ENCODE data around the gene ZNF569.

The ZNF569 gene

DNA sequence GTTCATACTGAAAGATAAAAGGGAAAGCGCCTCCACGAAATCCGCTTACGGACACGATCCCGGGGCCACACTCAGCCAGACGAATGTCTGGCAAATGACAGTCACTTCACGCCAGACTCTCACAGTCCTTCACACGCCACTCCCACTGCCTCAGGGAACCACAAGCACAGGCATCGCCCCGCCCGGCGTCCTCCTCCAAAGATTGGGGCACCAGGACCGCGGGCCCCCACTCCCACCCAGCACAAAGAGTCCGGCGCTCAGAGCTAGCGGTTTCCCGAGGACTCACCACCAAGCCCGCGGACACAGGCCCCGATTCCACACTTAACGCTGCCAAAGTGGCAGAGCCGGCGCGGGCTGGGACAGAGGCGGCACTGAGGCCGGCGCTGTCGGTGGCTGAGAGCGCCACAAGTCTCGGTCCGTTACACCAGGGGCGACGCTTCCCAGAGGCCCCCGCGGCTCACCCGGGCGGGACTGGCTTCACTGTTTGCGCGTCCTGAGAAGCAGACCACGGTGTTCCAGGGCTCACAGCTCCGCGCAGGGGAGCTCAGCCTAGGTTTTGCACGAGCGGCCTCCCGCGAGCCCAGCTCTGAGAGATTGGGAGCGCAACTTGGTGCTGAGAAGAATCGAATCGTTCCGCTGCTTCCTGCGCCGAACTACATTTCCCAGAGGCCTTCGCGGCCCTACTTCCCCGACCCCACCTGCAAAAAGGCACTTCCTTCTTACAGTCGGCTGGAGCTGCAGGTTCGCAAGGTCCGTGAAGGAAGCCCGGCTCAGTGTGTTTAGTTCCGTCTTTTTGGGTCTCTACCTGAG is at the start of gene ZNF569:
ZNF569 (minus strand) TSS at position 647 of the 810 bp plus-strand sequence. CDS start 22,523 bp downstream, outside the sequence.
- Histone ChIP-seq H3K4me1 (ENCODE audit: control insufficient read depth, insufficient read depth, low read length) (no peaks in the 10 kb centered on the region), H3K27me3 (ENCODE audit: control insufficient read depth, insufficient read depth, low read length) (no peaks in the 10 kb centered on the region), H3K4me3 (ENCODE audit: low read depth, low read length) (peak within 1 kb of the TSS; percentile 96), H3K36me3 (ENCODE audit: control insufficient read depth, insufficient read depth, low read length) (peaks cover 28% of the 10 kb centered on the region), H3K27ac (ENCODE audit: low read depth, low read length) (peak within 1 kb of the TSS; percentile 86), H3K9ac (ENCODE audit: low read depth, low read length) (peak within 1 kb of the TSS; percentile 44), H3K9me3 (ENCODE audit: control insufficient read depth, insufficient read depth, low read length) (peaks cover 8% of the 10 kb centered on the region)

DNA sequence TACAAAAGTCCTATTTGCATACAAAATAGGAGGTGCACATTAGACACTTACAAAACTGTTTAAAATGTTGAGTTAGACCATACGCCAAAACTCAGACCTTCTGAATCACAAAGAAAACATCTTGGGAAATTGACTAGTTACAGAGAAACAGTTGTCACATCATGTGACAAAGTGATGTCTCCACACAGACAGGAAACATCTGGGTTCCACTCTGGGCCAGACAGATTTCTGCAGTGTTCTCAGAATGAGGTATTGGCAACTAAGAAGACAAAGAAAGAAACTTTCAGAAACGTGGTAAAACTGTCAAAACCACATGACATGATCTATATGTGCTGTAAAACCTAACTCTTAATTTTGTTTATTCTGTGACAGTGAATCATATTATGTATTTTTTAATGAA is 46.2 kb upstream of the ZNF569 start:
- Histone ChIP-seq H3K27me3 (ENCODE audit: control insufficient read depth, insufficient read depth, low read length) (no peaks in the 10 kb centered on the region), H3K9ac (ENCODE audit: low read depth, low read length) (no peak overlapping the region), H3K4me3 (ENCODE audit: low read depth, low read length) (no peak overlapping the region), H3K9me3 (ENCODE audit: control insufficient read depth, insufficient read depth, low read length) (peaks cover 4% of the 10 kb centered on the region; the same call in 1 of the 2 replicates), H3K27ac (ENCODE audit: low read depth, low read length) (no peak overlapping the region), H3K36me3 (ENCODE audit: control insufficient read depth, insufficient read depth, low read length) (peaks cover 61% of the 10 kb centered on the region), H3K4me1 (ENCODE audit: control insufficient read depth, insufficient read depth, low read length) (no peaks in the 10 kb centered on the region)

DNA sequence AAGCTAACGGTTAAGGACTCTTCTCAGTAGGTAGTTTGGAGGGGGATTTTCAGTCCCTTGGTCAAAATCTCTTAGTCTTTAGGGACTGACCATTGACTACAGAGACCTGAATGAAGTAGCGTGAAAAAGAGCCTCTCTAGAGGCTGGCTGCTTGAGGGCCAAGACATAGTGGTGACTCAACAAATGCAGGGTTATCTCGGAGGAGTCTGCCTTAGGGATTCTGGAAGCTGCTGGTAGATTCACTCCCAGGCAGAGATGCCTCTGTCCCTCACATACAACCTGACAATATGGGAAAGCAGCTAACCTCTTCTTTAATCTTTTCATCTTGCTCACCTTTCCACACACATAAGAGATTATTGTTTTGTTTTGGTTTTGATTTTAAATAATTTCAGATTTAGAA is 44.6 kb upstream of the ZNF569 start:
- no peak overlapping the region for H3K9ac ChIP-seq (ENCODE audit: low read depth, low read length)
- no peaks in the 10 kb centered on the region for H3K9me3 ChIP-seq (ENCODE audit: control insufficient read depth, insufficient read depth, low read length)
- H3K36me3 ChIP-seq (ENCODE audit: control insufficient read depth, insufficient read depth, low read length): peaks cover 55% of the 10 kb centered on the region
- H3K27me3 ChIP-seq (ENCODE audit: control insufficient read depth, insufficient read depth, low read length): no peaks in the 10 kb centered on the region
- H3K27ac ChIP-seq (ENCODE audit: low read depth, low read length): no peak overlapping the region
- no peaks in the 10 kb centered on the region for H3K4me1 ChIP-seq (ENCODE audit: control insufficient read depth, insufficient read depth, low read length)
- no peak overlapping the region for H3K4me3 ChIP-seq (ENCODE audit: low read depth, low read length)

GRCh38 chr19:37511186-37511585 is 43.9 kb upstream of the ZNF569 start:
- Histone ChIP-seq H3K9me3 (ENCODE audit: control insufficient read depth, insufficient read depth, low read length) (no peaks in the 10 kb centered on the region), H3K27me3 (ENCODE audit: control insufficient read depth, insufficient read depth, low read length) (no peaks in the 10 kb centered on the region), H3K4me1 (ENCODE audit: control insufficient read depth, insufficient read depth, low read length) (no peaks in the 10 kb centered on the region), H3K36me3 (ENCODE audit: control insufficient read depth, insufficient read depth, low read length) (peaks cover 52% of the 10 kb centered on the region), H3K9ac (ENCODE audit: low read depth, low read length) (no peak overlapping the region), H3K27ac (ENCODE audit: low read depth, low read length) (no peak overlapping the region), H3K4me3 (ENCODE audit: low read depth, low read length) (no peak overlapping the region)

DNA sequence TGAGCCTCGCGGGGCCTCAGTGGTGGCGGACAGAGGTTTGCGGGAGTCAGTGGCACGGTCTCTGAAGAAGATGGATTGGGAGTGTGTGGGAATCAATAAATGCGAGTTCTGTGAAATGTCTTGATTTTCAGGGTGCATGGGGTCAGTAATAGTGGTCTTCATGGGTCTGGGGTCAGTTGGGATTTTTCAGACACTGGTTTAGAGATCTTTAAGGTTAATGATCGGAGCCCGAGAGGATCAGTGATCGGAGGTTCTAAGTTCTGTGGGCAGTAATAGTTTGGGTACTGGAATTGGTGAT is 39.9 kb upstream of the ZNF569 start:
- H3K9ac ChIP-seq (ENCODE audit: low read depth, low read length): peak overlapping the region; percentile 99
- H3K4me3 ChIP-seq (ENCODE audit: low read depth, low read length): peak overlapping the region; percentile 89
- H3K27ac ChIP-seq (ENCODE audit: low read depth, low read length): no peak overlapping the region

GRCh38 chr19:37506387-37507166 is 39.3 kb upstream of the ZNF569 start, which contains the start of gene ZNF793:
Gene ZNF793, plus strand, starts transcription at chr19:37506939. Its CDS starts 16,501 bp downstream, at chr19:37523440.
- peaks cover 22% of the 10 kb centered on the region for H3K36me3 ChIP-seq (ENCODE audit: control insufficient read depth, insufficient read depth, low read length)
- H3K27me3 ChIP-seq (ENCODE audit: control insufficient read depth, insufficient read depth, low read length): no peaks in the 10 kb centered on the region
- 0 out of 2 replicates have a peak, but pooled peaks cover 3% of the 10 kb centered on the region for H3K4me1 ChIP-seq (ENCODE audit: control insufficient read depth, insufficient read depth, low read length)
- H3K9ac ChIP-seq (ENCODE audit: low read depth, low read length): peak within 1 kb of the TSS; percentile 99
- H3K27ac ChIP-seq (ENCODE audit: low read depth, low read length): peak within 1 kb of the TSS; percentile 98
- H3K9me3 ChIP-seq (ENCODE audit: control insufficient read depth, insufficient read depth, low read length): no peaks in the 10 kb centered on the region; the same call in 1 of the 2 replicates
- peak within 1 kb of the TSS; percentile 89 for H3K4me3 ChIP-seq (ENCODE audit: low read depth, low read length)

More for the DNA sequence above, 39.9 kb upstream of the ZNF569 start:
- H3K36me3 ChIP-seq (ENCODE audit: control insufficient read depth, insufficient read depth, low read length): peaks cover 26% of the 10 kb centered on the region
- H3K27me3 ChIP-seq (ENCODE audit: control insufficient read depth, insufficient read depth, low read length): no peaks in the 10 kb centered on the region
- H3K9me3 ChIP-seq (ENCODE audit: control insufficient read depth, insufficient read depth, low read length): no peaks in the 10 kb centered on the region; the same call in 1 of the 2 replicates
- 0 out of 2 replicates have a peak, but pooled peaks cover 3% of the 10 kb centered on the region for H3K4me1 ChIP-seq (ENCODE audit: control insufficient read depth, insufficient read depth, low read length)

DNA sequence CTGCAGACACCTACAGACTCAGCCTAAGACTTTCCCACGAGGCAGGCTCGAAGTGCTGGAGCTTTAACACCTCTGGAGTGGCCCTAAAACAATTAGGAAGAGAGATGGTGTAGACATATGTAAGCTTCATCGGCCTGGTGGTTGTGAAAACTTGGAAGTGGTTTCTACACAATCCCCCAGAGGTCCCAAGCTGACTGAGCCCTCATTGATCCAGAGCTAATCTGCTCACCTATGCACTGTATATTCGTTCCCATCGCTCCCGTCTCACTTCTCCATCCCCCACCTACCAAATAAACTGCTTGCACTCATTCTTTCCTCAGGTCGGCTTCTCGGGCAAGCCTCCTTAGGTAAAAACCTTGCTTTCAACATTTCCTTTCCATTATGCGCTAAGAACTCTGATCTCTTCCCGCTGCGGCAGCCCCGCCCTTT is 38.7 kb upstream of the ZNF569 start:
- Histone ChIP-seq H3K27ac (ENCODE audit: low read depth, low read length) (peak overlapping the region; percentile 98), H3K9me3 (ENCODE audit: control insufficient read depth, insufficient read depth, low read length) (no peaks in the 10 kb centered on the region; the same call in 1 of the 2 replicates), H3K27me3 (ENCODE audit: control insufficient read depth, insufficient read depth, low read length) (no peaks in the 10 kb centered on the region), H3K36me3 (ENCODE audit: control insufficient read depth, insufficient read depth, low read length) (peaks cover 16% of the 10 kb centered on the region), H3K4me3 (ENCODE audit: low read depth, low read length) (peak overlapping the region; percentile 89), H3K4me1 (ENCODE audit: control insufficient read depth, insufficient read depth, low read length) (0 out of 2 replicates have a peak, but pooled peaks cover 3% of the 10 kb centered on the region), H3K9ac (ENCODE audit: low read depth, low read length) (peak overlapping the region; percentile 99)

- no peak overlapping the region for H3K4me3 ChIP-seq (ENCODE audit: low read depth, low read length)
- no peak overlapping the region for H3K27ac ChIP-seq (ENCODE audit: low read depth, low read length)
- no peaks in the 10 kb centered on the region for H3K4me1 ChIP-seq (ENCODE audit: control insufficient read depth, insufficient read depth, low read length)
- no peaks in the 10 kb centered on the region for H3K27me3 ChIP-seq (ENCODE audit: control insufficient read depth, insufficient read depth, low read length)
- H3K9me3 ChIP-seq (ENCODE audit: control insufficient read depth, insufficient read depth, low read length): peaks cover 54% of the 10 kb centered on the region
- H3K9ac ChIP-seq (ENCODE audit: low read depth, low read length): no peak overlapping the region
- no peaks in the 10 kb centered on the region for H3K36me3 ChIP-seq (ENCODE audit: control insufficient read depth, insufficient read depth, low read length)
Observed at GRCh38 chr19:37492213-37492612, 25.0 kb upstream of the ZNF569 start.

DNA sequence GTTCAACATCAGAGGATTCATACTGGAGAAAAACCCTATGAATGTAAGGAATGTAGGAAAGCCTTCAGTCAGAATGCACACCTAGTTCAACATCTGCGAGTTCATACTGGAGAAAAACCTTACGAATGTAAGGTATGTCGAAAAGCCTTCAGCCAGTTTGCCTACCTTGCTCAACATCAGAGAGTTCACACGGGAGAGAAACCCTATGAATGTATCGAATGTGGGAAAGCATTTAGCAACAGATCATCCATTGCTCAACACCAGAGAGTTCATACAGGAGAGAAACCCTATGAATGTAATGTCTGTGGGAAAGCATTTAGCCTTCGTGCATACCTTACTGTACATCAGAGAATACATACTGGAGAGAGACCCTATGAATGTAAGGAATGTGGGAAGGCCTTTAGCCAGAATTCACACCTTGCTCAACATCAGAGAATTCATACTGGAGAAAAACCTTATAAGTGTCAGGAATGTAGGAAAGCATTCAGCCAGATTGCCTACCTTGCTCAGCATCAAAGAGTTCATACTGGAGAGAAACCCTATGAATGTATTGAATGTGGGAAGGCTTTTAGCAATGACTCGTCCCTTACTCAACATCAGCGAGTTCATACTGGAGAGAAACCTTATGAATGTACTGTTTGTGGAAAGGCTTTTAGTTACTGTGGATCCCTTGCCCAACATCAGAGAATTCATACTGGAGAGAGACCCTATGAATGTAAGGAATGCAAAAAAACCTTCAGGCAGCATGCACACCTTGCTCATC is 17.3 kb upstream of the ZNF569 start:
- H3K9ac ChIP-seq (ENCODE audit: low read depth, low read length): no peak overlapping the region
- H3K9me3 ChIP-seq (ENCODE audit: control insufficient read depth, insufficient read depth, low read length): peaks cover 89% of the 10 kb centered on the region
- H3K4me3 ChIP-seq (ENCODE audit: low read depth, low read length): no peak overlapping the region
- no peaks in the 10 kb centered on the region for H3K27me3 ChIP-seq (ENCODE audit: control insufficient read depth, insufficient read depth, low read length)
- H3K27ac ChIP-seq (ENCODE audit: low read depth, low read length): no peak overlapping the region
- H3K4me1 ChIP-seq (ENCODE audit: control insufficient read depth, insufficient read depth, low read length): no peaks in the 10 kb centered on the region
- peaks cover 36% of the 10 kb centered on the region for H3K36me3 ChIP-seq (ENCODE audit: control insufficient read depth, insufficient read depth, low read length)

- peaks cover 8% of the 10 kb centered on the region for H3K9me3 ChIP-seq (ENCODE audit: control insufficient read depth, insufficient read depth, low read length)
- H3K4me1 ChIP-seq (ENCODE audit: control insufficient read depth, insufficient read depth, low read length): no peaks in the 10 kb centered on the region
- no peak overlapping the region for H3K9ac ChIP-seq (ENCODE audit: low read depth, low read length)
- H3K27ac ChIP-seq (ENCODE audit: low read depth, low read length): no peak overlapping the region
- H3K27me3 ChIP-seq (ENCODE audit: control insufficient read depth, insufficient read depth, low read length): no peaks in the 10 kb centered on the region
- peaks cover 19% of the 10 kb centered on the region for H3K36me3 ChIP-seq (ENCODE audit: control insufficient read depth, insufficient read depth, low read length)
- H3K4me3 ChIP-seq (ENCODE audit: low read depth, low read length): no peak overlapping the region
Observed at GRCh38 chr19:37472165-37472564, 4.9 kb upstream of the ZNF569 start.
